ENCODE results near the gene CIROP.

Gene CIROP

GRCh38 chr14:23140371-23140770 is 35.6 kb upstream of the CIROP start:
- Histone ChIP-seq H3F3A (ENCODE audit: insufficient read depth) (no peaks in the 10 kb centered on the region), H2AFZ (ENCODE audit: low read depth, low read length, severe bottlenecking) (no peak overlapping the region), H3K27me3 (ENCODE audit: low read length) (no peaks in the 10 kb centered on the region), H4K20me1 (ENCODE audit: low read depth, low read length) (no peaks in the 10 kb centered on the region), H3K4me2 (ENCODE audit: low read depth, low read length, poor library complexity, severe bottlenecking) (no peak overlapping the region), H3K27ac (ENCODE audit: low read depth, low read length) (no peak overlapping the region), H3K79me2 (ENCODE audit: insufficient read depth, low read length) (no peaks in the 10 kb centered on the region), H3K9me3 (ENCODE audit: insufficient read depth, low read length) (no peaks in the 10 kb centered on the region), H3K9me2 (replicated peaks; ENCODE audit: insufficient read depth, low read length) (no peaks in the 10 kb centered on the region), H3K36me3 (ENCODE audit: low read length) (no peaks in the 10 kb centered on the region), H3K4me3 (ENCODE audit: insufficient read depth, low read length, poor library complexity, severe bottlenecking) (no peak overlapping the region), H3K9ac (ENCODE audit: low read length) (no peak overlapping the region)
- TF ChIP-seq EZH2phosphoT487 (conservative IDR thresholded peaks at IDR 0.05; ENCODE audit: low read length) (no peak), CTCF (IDR thresholded peaks at IDR 0.05; ENCODE audit: insufficient read depth, low read length, poor library complexity, severe bottlenecking) (no peak)

GRCh38 chr14:23139874-23140273 is 35.1 kb upstream of the CIROP start:
- Histone ChIP-seq H3K9me2 (replicated peaks; ENCODE audit: insufficient read depth, low read length) (no peaks in the 10 kb centered on the region), H3K4me2 (ENCODE audit: low read depth, low read length, poor library complexity, severe bottlenecking) (no peak overlapping the region), H3K27me3 (ENCODE audit: low read length) (no peaks in the 10 kb centered on the region), H2AFZ (ENCODE audit: low read depth, low read length, severe bottlenecking) (no peak overlapping the region), H3K4me3 (ENCODE audit: insufficient read depth, low read length, poor library complexity, severe bottlenecking) (no peak overlapping the region), H3F3A (ENCODE audit: insufficient read depth) (no peaks in the 10 kb centered on the region), H3K36me3 (ENCODE audit: low read length) (no peaks in the 10 kb centered on the region), H3K9me3 (ENCODE audit: insufficient read depth, low read length) (no peaks in the 10 kb centered on the region), H3K79me2 (ENCODE audit: insufficient read depth, low read length) (no peaks in the 10 kb centered on the region), H3K27ac (ENCODE audit: low read depth, low read length) (no peak overlapping the region), H3K9ac (ENCODE audit: low read length) (no peak overlapping the region), H4K20me1 (ENCODE audit: low read depth, low read length) (no peaks in the 10 kb centered on the region)
- TF ChIP-seq EZH2phosphoT487 (conservative IDR thresholded peaks at IDR 0.05; ENCODE audit: low read length) (no peak), CTCF (IDR thresholded peaks at IDR 0.05; ENCODE audit: insufficient read depth, low read length, poor library complexity, severe bottlenecking) (no peak)

GRCh38 chr14:23137813-23138535 is 33.2 kb upstream of the CIROP start:
- no peak overlapping the region for H3K9ac ChIP-seq (ENCODE audit: low read length)
- no peaks in the 10 kb centered on the region for H3K9me3 ChIP-seq (ENCODE audit: insufficient read depth, low read length)
- no peaks in the 10 kb centered on the region for H4K20me1 ChIP-seq (ENCODE audit: low read depth, low read length)
- no peaks in the 10 kb centered on the region for H3K79me2 ChIP-seq (ENCODE audit: insufficient read depth, low read length)
- no peaks in the 10 kb centered on the region for H3K36me3 ChIP-seq (ENCODE audit: low read length)
- no peak overlapping the region for H3K4me3 ChIP-seq (ENCODE audit: insufficient read depth, low read length, poor library complexity, severe bottlenecking)
- no peaks in the 10 kb centered on the region for H3F3A ChIP-seq (ENCODE audit: insufficient read depth)
- H3K9me2 ChIP-seq (replicated peaks; ENCODE audit: insufficient read depth, low read length) = no peaks in the 10 kb centered on the region
- TF ChIP-seq CTCF (IDR thresholded peaks at IDR 0.05; ENCODE audit: insufficient read depth, low read length, poor library complexity, severe bottlenecking) (no peak), EZH2phosphoT487 (conservative IDR thresholded peaks at IDR 0.05; ENCODE audit: low read length) (no peak)
- no peak overlapping the region for H3K27ac ChIP-seq (ENCODE audit: low read depth, low read length)
- no peaks in the 10 kb centered on the region for H3K27me3 ChIP-seq (ENCODE audit: low read length)
- H2AFZ ChIP-seq (ENCODE audit: low read depth, low read length, severe bottlenecking) = no peak overlapping the region
- no peak overlapping the region for H3K4me2 ChIP-seq (ENCODE audit: low read depth, low read length, poor library complexity, severe bottlenecking)

Measured in SU-DHL-6 (cell line).